Activated gamma-delta T cell treated with anti-CD3 and anti-CD28 coated beads, Interleukin-2, amount 50 U/mL, for 16 hours (primary cell): ENCODE measurements around the gene ASS1.

ENCODE experiments used
- DNase-seq: peaks from one replicate; pipeline ENCODE4 v3.0.0-alpha.2; 2020; ENCODE audit warnings: low read depth

The ASS1 gene

GRCh38 chr9:130532426-130533080 lies 87.8 kb downstream of the ASS1 start:
- DNase-seq, result no peak

DNA sequence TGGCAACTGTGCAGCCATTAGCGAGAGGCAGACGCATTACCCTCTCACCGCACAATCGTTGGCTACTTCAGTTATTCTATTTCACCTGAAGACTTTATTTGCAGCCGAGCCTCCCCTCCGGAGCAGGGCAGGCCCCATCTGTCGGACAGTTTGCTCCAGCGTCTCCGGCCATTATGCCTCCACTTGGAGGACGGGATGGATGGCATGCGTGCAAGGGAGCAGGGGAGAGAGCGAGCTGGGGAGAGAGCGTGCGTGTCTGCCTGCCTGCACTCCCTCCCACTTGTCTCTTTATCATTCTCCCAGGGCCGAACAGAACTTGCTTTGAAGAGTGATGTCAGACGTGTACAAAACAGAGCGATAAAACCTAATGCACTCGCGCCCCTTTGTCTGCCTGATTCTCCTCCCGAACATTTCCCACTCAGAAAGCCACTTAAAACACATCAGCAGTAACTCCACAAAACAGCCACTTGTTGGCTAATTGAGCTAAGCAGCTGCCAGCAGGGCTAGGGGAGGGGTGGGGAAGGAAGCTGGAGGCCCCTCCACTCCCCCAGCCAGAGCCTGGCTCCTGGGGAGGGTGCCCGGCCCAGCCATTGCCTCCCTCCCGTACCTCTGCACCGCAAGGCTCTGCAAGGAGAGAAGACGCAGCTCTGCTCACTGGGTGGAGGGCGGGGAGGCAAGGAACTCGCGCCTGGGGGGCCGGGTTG lies 91.2 kb downstream of the ASS1 start:
- DNase-seq, result no peak

DNA sequence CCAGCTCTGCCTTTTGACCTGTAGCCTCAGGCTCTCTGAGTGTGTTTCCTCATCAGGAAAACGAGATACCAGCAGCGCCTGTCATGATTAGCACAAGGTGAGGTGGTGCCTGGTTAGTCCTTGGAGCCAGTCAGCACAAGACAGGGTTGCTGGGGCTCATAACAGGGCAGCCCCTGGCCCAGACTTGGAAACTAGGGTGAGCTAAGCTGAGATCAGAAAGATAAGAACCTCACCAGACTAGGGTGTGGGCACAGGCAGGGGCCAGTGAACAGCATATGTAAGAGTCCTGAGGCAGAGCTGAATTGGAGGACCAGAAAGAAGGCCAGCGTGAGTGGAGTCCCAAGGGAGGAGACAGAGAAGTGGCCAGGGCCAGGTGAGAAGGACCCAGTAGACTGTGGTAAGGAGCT lies 91.9 kb downstream of the ASS1 start:
- no peak for DNase-seq

DNA sequence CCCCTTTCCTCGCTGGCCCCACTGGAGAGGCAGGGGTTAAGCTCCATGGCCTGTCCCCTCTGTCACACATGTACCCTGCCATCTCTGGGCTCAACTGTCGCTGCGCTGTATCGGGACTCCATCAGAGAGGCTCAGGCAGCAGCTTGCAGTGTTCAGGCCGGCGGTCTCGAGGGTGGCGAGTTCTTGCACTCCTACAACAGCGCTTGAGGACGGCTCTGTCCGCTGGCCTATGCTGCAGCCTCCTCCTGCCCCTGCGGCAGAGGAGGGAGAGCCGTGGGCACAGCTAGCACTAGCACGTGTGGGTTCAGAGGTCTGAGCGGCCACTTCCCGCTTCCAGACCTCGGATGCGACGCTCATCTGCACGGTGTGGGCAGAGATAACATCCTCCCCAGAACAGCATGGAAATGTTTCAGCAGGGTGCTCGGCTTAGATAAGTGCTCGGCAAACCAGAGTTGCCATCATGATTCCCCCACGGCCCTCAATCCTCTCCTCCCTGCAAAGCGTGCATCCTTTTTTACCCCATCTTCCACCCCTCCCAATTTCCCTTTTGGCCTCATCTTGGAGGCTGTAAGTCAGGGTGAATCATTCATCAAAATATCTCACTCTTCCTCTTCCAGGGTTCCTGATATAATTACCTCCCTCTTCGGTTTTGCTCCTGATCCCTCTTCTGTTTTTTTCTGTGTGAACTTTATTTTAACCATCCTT lies 92.7 kb downstream of the ASS1 start:
- no peak for DNase-seq

- no peak for DNase-seq
Measured at GRCh38 chr9:130539420-130540223, 94.9 kb downstream of the ASS1 start.

- DNase-seq, result no peak
Measured at GRCh38 chr9:130541533-130541932, 96.8 kb downstream of the ASS1 start.

GRCh38 chr9:130542038-130542437 lies 97.3 kb downstream of the ASS1 start:
- no peak for DNase-seq

GRCh38 chr9:130542457-130543228 lies 97.9 kb downstream of the ASS1 start:
- DNase-seq, result no peak

- DNase-seq, result no peak
Measured at GRCh38 chr9:130543368-130543767, 98.6 kb downstream of the ASS1 start.

- DNase-seq, result no peak
Measured at GRCh38 chr9:130543859-130544258, 99.1 kb downstream of the ASS1 start.

GRCh38 chr9:130544364-130544763 lies 99.6 kb downstream of the ASS1 start:
- no peak for DNase-seq

- no peak for DNase-seq
Measured at GRCh38 chr9:130548103-130548502, 103.3 kb downstream of the ASS1 start.

- no peak for DNase-seq
Measured at GRCh38 chr9:130549093-130549735, 104.5 kb downstream of the ASS1 start.
